ENCODE data around the gene LST1. TPM values are rescaled to one million over a fixed set of nuclear protein-coding genes. Genes with fewer than 3 reads are reported as not detected.
"Not testable (repeated sequence)": the region's sequence is repeated elsewhere in the genome, so short reads cannot be mapped to it uniquely, and the experiment has no call there.

LST1 gene
- total RNA-seq, 1 donor from 2014 or later, result 0.99 TPM

DNA sequence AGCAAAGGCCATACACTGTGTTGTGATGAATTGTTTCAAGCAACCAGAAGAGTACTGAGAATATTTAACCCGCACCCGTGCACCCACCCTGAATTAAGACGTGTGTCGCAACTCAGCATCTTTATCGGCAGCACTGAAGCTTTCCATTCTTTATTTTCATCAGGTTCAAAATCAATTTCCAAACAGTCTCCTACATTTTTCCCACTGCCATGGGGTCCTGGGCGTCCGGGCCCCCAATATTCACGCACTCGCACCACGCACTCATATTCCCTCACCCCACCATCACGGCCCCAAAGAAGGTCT lies 5.7 kb upstream of the LST1 start:
- no peak for DNase-seq (ENCODE audit: extremely low read depth, low read depth, low spot score)

DNA sequence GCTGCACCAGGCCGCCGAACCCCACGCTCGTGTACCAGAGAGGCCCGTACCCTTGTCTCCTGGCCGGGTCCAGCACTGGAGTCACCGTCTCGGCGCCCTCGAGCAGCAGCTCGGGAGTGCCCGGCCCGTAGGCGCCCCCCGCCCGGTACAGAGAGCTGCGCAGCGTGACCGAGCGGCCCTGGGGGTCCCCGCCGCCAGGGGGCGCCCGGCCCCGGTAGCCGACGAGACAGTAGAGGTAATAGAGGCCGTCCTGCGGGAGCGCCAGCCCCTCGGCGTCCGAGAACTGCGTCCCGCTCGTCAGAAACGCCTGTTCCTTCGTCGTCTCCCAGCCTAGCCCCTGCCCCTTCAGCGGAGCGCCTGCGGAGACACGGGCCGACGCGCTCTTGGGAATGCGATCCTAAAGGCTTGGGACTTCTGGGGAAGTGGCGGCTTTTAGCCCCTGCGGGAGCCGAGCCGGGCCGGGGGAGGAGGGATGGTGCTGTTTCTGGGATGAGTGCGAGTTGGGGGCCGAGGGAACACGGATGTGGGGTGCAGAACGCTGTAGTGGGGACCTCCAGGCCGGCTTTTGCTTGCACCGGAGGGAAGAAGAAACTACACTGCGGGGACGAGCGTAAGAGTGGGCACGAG lies 5.2 kb upstream of the LST1 start:
- no peak for DNase-seq (ENCODE audit: extremely low read depth, low read depth, low spot score)

DNA sequence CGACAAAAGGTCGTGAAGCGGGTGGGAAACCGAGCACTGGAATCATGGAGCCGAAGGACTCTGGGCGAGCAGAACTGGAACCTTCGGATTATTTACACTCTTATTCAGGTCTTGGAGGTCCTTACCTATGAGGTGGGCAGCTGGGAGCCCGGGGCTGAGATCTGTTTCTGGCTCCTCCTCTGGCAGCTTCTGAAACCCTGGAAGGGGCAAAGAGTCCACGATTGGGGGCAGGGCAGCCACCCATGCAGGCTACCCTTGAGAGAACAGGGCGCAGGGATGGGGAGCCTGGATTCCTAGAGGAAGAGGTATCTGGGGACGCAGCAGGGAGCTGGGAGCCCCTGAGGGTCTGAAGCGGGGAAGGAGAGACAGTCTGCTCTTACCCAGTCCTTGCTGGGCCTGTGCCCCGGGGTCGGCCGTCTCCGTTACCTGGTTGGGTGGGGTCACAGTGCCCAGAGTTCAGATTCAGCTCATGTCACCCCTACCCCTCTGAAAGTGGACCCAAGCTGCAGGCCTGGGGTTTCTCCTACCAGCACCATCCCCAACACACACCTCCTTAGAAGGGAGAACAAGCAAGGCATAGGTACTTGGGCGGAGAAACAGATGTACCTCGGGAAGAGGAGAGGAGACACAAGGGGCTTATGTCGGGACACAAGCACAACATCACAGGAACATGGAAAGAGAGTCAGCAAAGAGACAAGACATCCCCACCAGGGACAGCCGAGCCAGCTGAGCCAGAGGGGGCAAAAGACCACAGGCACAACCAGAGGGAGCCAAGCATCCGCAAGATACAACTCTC lies 4.4 kb upstream of the LST1 start:
- no peak for DNase-seq (ENCODE audit: extremely low read depth, low read depth, low spot score)

DNA sequence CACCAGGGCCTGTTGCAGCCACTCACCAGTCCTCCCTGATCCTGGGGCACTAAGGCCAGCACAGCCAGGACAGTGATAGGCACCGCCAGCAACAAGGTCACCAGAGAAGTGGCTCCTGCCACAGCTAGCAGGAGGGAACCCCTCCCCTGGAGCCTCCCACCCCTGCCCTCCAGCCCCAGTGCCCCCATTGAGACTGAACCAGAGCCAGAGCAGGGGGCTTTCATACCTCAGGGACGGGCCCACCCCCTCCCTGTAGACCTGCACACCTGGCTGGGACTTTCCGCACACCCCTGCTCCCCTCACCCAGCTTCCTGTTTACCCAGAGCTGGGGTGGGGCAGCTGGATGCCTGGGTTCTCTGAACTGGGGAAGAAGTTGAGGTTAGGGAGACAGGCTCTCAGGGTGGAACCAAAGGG lies 3.8 kb upstream of the LST1 start, which contains the start of gene LTB:
LTB (minus strand) TSS at position 195 of the 414 bp plus-strand sequence; CDS start at position 188, 7 bp downstream.
- DNase-seq (ENCODE audit: extremely low read depth, low read depth, low spot score), result no peak

DNA sequence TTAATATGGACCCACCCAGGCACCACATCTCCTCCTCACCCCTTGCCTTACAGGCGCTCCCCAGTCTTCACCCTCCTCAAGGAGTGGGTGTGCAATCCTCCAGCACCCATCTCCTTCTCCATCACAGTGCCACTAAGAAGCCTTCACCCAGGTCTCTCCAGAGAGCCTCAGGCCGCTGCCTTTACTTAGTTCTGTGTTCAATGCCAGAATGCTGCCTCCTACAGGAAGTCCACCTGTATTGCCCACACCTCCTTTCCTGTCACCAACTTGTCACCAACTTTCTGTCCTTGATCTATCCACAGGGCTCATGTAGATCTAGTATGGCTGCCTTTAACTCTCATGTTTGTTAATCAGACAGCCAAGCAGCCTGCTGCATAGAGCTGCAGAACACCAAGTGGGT lies 586 bp upstream of the LST1 start:
- DNase-seq (ENCODE audit: extremely low read depth, low read depth, low spot score), result no peak

DNA sequence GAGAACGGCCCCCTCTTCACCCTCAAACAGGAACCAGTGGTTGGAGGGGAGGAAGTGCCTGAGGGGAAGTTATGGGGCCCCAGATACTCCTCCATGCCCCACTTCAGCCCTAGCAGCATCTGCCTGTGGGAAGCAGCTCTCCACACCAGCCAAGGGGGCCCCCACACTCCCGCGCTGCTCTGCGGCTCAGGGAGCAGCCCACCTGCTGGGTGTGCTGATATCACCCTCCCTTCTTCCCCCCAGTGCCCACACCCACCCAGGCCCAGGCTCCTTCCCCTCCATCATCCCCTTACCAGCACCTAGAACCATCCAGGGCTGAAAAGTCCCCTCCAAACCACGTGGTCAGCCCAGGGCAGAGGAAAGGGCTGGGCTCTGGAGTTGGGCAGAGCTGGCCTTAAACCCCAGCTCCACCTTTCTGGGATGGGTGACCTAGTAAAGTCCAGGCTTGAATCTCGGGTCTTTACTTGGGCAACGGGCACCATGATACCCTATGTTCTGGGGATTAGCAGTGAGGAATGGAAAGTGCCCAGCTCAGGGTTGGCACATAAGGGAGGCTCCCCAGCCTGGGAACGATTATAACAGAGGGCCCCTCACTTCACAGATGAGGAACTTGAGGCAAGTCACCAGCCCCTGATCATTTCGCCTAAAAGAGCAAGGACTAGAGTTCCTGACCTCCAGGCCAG lies 663 bp downstream of the LST1 start:
- DNase-seq (ENCODE audit: extremely low read depth, low read depth, low spot score), result no peak

DNA sequence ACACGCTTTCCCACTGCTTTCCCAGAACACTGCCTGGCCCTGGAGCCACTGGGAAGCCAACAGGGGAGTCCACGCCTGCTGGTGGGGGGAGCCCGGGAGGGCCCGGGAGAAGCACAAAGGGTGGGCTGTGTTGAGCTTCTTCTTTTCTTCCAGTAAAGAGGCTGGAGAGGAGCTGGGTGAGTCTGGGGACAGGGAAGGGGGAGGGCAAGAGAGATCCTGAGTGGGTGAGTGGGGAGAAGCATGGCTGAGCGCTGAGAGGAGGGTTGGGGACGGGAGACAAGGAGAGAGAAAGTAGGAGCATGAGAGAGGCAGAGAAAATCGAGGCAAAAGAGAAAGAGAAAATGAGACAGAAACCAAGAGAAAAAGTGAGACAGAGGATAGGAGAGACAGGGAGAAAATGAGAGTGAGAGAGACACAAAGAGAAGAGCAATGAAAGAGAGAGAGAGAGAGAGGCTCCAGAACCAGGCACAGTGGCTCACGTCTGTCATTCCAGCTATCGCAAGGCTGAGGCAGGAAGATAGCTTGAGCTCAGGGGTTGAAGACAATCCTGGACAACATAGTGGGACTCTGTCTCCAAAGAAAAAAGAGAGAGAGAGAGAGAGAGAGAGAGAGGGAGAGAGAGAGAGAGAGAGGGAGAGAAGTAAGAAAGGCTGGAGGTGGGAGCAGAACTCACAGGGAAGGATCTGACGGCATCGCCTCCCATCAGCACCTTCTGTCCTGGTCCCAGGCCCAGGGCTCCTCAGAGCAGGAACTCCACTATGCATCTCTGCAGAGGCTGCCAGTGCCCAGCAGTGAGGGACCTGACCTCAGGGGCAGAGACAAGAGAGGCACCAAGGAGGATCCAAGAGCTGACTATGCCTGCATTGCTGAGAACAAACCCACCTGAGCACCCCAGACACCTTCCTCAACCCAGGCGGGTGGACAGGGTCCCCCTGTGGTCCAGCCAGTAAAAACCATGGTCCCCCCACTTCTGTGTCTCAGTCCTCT lies 2.0 kb downstream of the LST1 start:
- DNase-seq (ENCODE audit: extremely low read depth, low read depth, low spot score), result no peak

DNA sequence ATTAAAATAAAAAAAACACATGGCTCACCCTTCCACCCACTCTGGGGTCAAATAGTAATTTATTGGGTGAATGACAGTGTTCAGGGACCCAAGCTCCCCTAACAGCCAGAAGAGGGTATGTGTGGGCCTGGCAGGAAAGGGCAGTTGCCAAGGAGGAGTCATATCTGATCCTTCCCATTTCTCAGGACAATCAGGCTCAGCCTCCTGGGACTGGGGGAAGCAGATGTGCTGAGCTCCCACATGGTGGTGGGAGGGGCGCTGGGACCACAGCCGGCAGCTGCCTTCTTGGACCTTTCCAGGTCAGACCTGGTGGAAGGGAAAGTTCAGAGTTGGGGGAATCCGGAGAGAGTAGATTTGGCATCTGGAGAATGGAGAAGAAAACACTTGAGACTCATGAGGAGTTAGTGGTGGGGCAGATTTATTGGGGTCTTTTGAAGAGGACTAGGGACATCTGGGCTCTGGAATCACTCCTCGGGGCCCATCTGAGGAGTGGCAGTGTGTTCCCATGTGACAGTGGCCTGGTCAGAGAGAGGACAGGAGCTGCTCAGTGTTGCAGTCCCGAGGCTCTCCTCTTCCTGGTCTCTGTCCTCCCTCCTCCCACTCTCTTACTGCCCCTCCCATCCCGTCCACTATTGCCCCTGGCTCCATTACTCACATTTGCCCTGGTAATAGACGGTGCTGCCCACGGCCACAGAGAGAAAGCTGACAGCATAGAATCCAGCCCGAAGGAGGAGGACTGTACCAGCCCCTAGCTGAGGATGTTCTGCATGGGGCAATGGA lies 3.0 kb downstream of the LST1 start:
- DNase-seq (ENCODE audit: extremely low read depth, low read depth, low spot score), result no peak

DNA sequence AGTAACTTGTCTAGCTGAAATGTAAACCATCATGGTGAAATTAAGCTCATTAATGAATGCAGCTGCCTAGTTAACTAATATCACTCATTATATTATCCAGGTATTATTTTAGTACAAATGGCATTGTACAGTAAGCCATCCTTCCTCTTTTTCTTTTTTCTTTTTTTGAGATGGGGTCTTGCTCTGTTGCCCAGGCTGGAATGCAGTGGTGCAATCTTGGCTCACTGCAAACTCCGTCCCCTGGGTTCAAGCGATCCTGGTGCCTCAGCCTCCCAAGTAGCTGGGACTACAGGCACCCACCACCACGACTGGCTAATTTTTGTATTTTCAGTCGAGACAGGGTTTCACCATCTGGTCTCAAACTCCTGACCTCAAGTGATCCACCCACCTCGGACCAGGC lies 4.6 kb downstream of the LST1 start:
- not testable (repeated sequence) for DNase-seq (ENCODE audit: extremely low read depth, low read depth, low spot score)

DNA sequence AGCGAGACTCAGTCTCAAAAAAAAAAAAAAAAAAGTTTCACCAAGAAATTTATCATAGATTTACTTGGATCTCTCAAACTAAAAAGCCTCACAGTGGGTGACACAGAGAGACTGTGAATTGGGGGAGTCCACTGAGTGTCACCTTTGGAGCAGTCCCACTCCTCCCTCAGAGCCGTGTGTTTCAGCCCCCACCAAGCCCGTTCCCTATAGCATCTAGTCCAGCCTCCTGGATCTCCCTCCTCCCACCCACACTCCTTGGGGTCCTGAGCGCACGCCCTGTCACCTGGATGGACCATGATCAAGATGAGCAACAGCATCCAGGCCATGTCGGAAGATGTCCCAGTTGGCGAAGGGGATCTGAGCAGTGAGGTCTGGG lies 6.3 kb downstream of the LST1 start:
- DNase-seq (ENCODE audit: extremely low read depth, low read depth, low spot score), result no peak

DNA sequence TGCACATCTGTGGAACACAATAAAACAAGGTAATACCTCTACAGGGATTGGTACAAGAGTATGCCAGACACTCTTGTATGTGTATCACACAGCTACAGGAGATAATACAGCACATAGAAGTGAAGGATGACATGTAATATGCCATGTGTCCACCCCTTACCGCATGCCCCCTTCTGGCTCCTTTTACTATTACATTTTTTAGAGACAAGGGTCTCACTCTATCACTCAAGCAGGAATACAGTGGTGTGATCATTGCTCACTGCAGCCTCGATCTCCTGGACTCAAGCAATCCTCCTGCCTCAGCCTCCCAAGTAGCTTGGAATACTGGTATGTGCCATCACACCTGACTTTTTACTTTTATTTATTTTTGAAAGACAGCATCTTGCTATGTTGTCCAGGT lies 10.9 kb downstream of the LST1 start:
- DNase-seq (ENCODE audit: extremely low read depth, low read depth, low spot score), result no peak

DNA sequence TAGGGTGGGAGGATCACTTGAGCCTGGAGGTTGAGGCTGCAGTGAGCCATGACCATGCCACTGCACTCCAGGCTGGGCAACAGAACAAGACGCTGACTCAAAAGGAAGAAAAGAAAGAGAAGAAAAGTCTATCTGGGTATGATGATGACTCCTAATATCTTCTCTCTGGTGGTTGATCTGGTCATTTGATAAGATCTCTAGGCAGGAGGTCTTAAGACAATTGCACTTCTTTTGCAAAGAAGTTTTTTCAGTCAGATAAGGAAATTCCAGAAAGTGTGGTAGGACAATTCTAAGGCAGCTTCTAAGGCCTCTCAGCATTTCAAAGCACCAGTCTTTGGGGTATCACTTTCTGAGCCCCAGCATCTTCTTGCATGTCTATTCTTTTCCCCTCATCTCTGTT lies 21.2 kb downstream of the LST1 start:
- no peak for DNase-seq (ENCODE audit: extremely low read depth, low read depth, low spot score)

DNA sequence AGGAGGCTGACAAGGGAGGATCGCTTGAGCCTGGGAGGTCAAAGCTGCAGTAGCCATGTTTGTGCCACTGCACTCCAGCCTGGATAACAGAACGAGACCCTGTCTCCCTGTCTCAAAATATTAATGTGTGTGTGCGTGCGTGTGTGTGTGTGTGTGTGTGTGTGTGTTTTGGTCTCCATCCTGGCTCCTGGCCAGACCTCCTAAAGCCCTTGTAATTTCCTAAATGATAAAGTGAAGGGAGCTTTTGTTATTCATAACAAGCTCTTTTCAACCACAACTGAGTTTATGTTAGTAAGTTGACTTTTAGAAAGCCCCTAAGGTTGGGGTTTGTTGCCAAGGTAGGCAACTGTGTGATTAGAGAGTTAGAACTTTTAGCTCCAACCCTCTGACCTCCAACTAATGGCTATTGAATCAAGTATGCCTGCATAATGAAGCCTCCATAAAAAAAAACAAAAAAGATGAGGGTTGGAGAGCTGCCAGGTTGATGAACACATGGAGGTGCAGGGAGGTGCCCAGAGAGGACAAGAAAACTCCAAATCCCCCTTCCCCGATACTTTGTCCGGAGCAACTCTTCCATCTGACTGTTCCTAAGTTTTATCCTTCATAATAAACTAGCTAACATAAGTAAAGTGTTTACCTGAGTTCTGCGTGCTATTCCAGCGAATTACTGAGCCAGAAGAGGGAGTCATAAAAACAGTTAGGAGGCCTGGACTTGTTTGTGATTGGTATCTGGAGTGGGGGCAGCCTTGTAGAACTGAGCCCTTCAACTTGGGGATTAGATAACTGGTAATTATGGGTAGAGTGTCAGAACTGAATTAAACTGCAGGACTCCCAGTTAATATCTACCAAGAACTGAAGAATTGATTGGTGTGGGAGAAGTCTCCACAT lies 23.7 kb downstream of the LST1 start:
- DNase-seq (ENCODE audit: extremely low read depth, low read depth, low spot score), result no peak

DNA sequence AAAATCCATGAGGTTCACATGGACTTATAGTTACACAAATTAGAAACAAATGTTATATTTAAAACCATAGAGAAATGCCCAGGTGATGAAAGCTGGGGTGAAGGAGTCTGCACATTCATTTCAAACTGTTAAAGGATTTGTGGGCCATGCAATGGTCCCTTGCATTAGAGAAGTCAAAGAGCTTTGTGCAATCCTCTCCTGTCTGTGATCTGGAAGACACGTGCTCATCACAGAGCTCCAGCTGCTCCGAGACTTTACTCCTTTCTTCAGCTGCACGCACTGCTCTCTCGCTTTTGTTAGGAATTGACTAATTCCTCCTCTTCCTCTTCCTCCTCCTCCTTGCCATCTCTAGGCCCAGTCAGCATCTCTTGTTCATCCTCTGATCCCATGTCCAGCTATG lies 24.9 kb downstream of the LST1 start:
- DNase-seq (ENCODE audit: extremely low read depth, low read depth, low spot score), result no peak

DNA sequence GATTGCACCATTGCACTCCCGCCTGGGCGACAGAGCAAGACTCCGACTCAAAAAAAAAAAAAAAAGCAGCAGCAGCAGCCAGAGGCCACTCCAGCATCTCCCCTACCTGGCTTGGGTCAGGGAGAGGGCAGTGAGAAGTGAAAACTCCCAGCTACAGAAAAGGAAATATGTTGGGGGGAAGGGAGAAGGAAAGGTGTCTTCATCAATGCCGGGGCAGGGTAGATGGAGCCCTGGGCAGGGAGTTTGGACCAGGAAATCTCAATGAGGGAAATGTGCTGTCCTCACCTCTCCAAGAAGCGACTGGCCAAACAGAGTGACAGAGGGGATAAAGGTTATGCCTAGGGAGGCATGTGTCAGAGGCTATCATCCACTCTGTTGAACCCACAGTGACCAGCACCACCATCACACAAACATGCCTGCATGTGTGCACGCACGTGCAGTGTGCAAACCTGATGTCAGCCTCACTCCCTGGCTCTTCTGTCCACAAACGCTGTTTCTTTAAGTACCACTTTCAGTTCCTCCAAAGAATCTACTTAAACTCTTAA lies 28.1 kb downstream of the LST1 start:
- no peak for DNase-seq (ENCODE audit: extremely low read depth, low read depth, low spot score)

DNA sequence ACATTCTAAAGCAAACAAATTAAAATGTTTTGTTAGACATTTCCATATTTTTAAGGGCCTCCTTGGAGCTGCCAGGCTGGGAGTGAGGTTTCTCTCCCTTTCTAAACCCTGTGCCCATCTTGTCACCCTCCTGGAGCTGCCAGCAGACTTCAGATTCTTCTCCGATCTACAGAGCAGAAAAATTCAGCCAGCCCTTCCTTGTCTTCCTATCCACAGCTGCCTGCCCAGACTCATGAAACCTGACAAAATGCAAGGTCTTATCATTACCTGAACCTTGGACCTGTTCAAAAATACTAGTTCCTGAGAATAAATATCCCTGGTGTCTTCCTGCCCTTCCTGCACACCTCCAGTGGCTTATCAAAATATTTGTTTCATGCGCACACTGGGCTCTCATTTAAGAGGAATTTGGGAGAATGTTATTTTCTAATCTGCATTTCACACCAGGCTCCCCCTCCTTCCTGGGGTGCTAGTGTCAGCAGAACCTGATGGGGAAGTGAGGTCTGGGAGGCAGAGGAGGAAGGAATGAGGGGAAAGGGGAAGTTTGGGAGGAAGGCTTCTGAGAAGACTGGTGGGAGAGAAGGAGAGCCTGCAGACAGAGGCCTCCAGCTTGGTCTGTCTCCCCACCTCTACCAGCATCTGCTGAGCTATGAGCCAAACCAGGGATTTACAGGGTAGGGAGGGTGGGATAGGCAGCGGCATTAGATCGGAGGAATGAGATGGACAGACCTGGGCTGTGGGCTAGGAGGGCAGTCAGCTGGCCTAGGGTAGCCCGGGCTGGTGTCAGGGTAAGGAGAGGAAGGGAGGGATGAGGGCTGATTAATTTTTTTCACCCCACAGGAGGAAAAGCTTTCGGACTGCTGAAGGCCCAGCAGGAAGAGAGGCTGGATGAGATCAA lies 28.9 kb downstream of the LST1 start, which contains the start of gene AIF1:
AIF1 (plus strand) TSS at position 551 of the 895 bp plus-strand sequence; CDS start at position 647, 96 bp downstream.
- DNase-seq (ENCODE audit: extremely low read depth, low read depth, low spot score), result no peak

DNA sequence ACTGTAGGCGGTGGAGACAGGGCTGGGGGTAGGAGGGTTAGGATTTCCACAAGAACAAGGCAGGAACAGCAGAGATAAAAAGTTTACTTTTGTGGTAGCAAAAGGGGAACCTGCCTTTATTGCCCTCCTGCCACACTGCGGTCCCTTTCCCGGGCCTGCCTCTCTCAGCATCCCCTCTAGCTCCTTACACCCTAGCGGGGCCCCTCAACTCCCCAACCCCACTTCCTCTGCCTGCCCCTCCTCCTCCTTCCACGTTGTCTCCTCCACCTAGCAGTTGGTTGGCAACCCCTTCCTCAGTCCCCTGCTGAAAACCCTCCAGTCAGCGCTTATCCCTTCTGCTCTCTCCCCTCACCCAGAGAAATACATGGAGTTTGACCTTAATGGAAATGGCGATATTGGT lies 29.7 kb downstream of the LST1 start:
- DNase-seq (ENCODE audit: extremely low read depth, low read depth, low spot score), result no peak

DNA sequence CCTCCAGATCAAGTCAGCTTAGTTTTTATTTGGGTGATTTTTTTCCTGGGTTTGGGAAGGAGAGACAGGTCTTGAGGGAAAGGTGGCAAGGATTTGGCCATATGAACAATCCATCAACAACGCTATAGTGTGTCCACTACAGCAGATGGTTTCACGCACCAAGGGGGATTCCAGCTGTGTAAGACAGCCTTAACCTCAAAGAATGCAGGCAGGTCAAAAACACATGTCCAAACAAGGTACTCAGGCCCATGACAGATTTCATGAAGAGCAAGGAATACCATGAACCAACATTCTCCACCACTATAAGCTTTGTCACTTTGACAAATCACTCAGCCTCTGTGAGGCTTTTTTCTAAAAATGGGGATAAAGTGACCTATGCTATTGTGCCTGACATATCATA lies 30.9 kb downstream of the LST1 start:
- DNase-seq (ENCODE audit: extremely low read depth, low read depth, low spot score), result no peak
